GM06990 (cell line): ENCODE results near the gene ALK.

ENCODE experiments used
- DNase-seq: peaks from one replicate; pipeline ENCODE4 v3.0.0-alpha.2; 2011; ENCODE audit not compliant: insufficient read length; ENCODE audit errors: extremely low read depth
- H3K27me3 ChIP-seq: replicated peaks from 2 replicates; pipeline ENCODE4 v1.6.0; 2011; ENCODE audit warnings: low read length; ENCODE audit not compliant: control insufficient read depth, insufficient read depth
- H3K36me3 ChIP-seq: 2 replicates; pipeline ENCODE4 v1.5.1; 2011; ENCODE audit warnings: low read length; ENCODE audit not compliant: control insufficient read depth, insufficient read depth
- H3K4me3 ChIP-seq: replicated peaks from 2 replicates; pipeline ENCODE4 v1.5.1; 2011; ENCODE audit warnings: low read depth, mild to moderate bottlenecking, control low read depth, low read length
- CTCF ChIP-seq: IDR thresholded peaks from 2 replicates; pipeline ENCODE4 v1.5.1; 2011; ENCODE audit warnings: low read length, control low read depth, mild to moderate bottlenecking, inconsistent platforms; ENCODE audit not compliant: insufficient read depth, poor library complexity, severe bottlenecking

Gene ALK

DNA sequence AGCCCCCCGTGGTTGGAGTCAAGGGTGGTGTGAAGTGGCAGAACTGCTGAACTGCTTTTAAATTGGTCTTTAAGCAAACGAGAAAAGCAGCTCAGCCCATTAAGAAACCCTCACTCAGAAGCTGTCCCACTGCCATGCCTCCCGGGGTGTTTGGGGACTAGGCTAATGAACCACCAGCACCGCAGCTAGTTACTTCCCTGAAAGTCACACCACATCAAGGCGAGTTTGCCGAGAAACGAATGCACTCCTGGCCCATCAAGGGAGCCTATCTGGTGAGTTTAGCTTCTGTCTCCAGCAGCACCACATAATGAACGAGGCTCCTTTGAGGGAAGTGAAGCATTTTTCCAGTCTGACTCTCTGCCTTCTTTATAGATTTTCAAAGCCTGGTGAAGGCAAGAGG, 14.6 kb upstream of the ALK start:
- no peak overlapping the region for H3K4me3 ChIP-seq
- TF ChIP-seq CTCF: no peak
- H3K36me3 ChIP-seq: no peaks in the 10 kb centered on the region
- no peak for DNase-seq
- no peaks in the 10 kb centered on the region for H3K27me3 ChIP-seq

GRCh38 chr2:29931818-29932217, 10.4 kb upstream of the ALK start:
- TF ChIP-seq CTCF: no peak
- Histone ChIP-seq H3K4me3 (no peak overlapping the region), H3K27me3 (no peaks in the 10 kb centered on the region), H3K36me3 (no peaks in the 10 kb centered on the region)
- DNase-seq: no peak

DNA sequence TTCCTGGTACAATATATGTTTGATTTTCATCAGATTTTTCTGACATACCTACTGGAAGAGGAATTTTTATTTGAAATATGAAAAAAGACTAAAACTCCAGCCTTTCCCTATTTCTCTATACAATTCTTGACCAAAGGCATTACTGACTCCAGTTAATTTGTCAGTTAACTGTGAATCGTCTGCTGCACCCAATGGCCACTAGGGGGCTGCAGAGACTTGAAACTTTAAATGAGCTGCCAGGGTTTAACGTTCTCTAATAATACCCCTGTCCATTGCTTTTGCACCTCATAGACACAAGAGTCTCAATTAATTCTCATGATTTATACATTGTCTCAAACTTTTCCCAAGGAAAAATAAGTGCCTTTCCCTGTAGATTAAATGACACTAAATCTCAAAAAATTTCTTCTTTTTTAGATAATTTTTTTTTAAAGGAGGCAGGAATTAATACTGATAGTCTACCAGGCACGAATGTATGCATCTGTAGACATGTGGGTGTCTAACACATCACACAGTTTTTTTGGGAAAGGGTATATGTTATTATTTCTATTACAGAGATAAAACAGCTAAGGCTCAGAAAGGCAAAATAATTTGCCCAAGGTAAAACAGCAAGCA, 1.8 kb upstream of the ALK start:
- Histone ChIP-seq H3K36me3 (no peaks in the 10 kb centered on the region), H3K4me3 (no peak overlapping the region), H3K27me3 (peaks cover 2% of the 10 kb centered on the region)
- no peak for DNase-seq
- peak; percentile 92 for TF ChIP-seq CTCF

- Histone ChIP-seq H3K36me3 (no peaks in the 10 kb centered on the region), H3K4me3 (no peak overlapping the region), H3K27me3 (peaks cover 2% of the 10 kb centered on the region)
- no peak for TF ChIP-seq CTCF
- DNase-seq: no peak
These were observed 1.2 kb upstream of the ALK start for GRCh38 chr2:29922605-29923004.

DNA sequence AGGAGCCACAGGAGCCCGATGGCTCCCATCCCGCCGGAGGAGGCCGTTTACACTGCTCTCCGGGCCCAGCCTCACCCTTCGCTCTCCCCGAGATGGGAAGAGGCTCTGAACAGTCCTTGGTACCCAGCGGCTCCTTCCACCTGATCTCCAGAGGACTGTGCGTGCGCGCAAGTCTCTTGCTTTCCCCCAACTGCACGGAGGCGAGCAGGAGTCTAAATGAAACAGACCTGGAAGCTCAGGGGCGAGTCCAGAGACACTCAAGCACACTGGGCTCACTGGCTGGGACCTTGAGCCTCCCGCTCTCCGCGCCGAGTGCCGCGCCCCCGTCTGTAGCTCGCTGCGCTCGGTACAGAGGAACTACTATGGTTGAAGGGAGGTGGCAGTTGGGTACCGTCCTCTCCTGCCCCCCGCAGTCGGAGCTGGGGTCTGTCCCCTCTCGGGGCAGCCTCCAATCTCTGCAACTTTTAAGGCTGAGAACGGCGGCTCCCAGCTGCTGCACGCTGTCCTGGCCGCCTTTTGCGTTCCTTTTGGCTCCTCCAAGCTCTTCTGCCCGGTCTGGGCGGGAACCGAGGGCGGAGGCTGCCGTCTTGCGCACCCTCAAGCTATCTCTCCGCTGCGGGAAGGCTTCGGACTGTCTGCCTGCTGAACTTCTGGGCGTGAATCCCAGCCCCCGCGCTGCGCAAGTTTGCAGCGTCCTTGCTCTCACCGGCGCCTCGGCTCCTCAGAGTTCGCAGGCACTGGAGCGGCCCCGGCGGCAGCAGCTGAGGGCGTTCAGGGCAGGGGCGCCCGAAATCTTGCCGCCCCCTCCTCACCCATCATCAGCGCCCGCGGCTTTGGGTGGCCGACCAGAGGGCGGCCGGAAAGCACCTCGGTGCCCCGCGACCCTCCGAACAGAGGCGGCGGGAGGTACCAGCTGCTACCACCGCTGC, 491 bp downstream of the ALK start:
- no peak overlapping the region for H3K4me3 ChIP-seq
- DNase-seq: peak; percentile 13

More for the DNA sequence above, 491 bp downstream of the ALK start:
- peaks cover 2% of the 10 kb centered on the region for H3K27me3 ChIP-seq
- H3K36me3 ChIP-seq: no peaks in the 10 kb centered on the region
- no peak for TF ChIP-seq CTCF
